Spinal cord (tissue), 10 donors: ENCODE data around the gene DDX21. TPM values are rescaled to one million over a fixed set of nuclear protein-coding genes. Genes with fewer than 3 reads are reported as not detected.
A peak's percentile ranks its signal among the peaks of the same experiment; 100 is the strongest.
"Not testable (repeated sequence)": the region's sequence is repeated elsewhere in the genome, so short reads cannot be mapped to it uniquely, and the experiment has no call there.

Experiments used
- DNase-seq, 6 donors: peaks; one replicate each; pipeline versions ENCODE4 v3.0.0 to v3.0.0-alpha.2; 2013 to 2015; ENCODE audit warnings: low spot score in 6 of 6, low read depth in 4 of 6
- H3K27ac ChIP-seq: one replicate; pipeline ENCODE4 v1.5.1; 2013; ENCODE audit warnings: low read depth, low read length, control low read depth
- H3K27me3 ChIP-seq: one replicate; pipeline ENCODE4 v1.6.1; 2013; ENCODE audit warnings: low read length; ENCODE audit not compliant: control insufficient read depth, insufficient read depth
- H3K36me3 ChIP-seq: one replicate; pipeline ENCODE4 v1.6.1; 2013; ENCODE audit warnings: low read length; ENCODE audit not compliant: control insufficient read depth, insufficient read depth
- H3K4me1 ChIP-seq: one replicate; pipeline ENCODE4 v1.6.1; 2013; ENCODE audit warnings: low read length; ENCODE audit not compliant: control insufficient read depth, insufficient read depth
- H3K4me3 ChIP-seq: one replicate; pipeline ENCODE4 v1.5.1; 2013; ENCODE audit warnings: low read depth, low read length, control low read depth
- H3K9me3 ChIP-seq: one replicate; pipeline ENCODE4 v1.6.1; 2013; ENCODE audit warnings: low read length; ENCODE audit not compliant: control insufficient read depth, insufficient read depth
- WGBS: methylation state at CpG from one replicate; pipeline ENCODE4 v1.1.5; 2013; ENCODE audit warnings: missing lambda C conversion rate; ENCODE audit not compliant: insufficient coverage; 5-methylcytosine and 5-hydroxymethylcytosine counted together
- polyA plus RNA-seq, 2 donors: library from polyadenylated mRNA; unstranded; fragments of 120-200 nt; gene quantifications; one replicate each; pipeline ENCODE4 v1.2.1, GENCODE V29; 2013; ENCODE audit not compliant: insufficient read length in 2 of 2
- total RNA-seq, 2 donors: library from RNA; depleted of rRNA in 1 of 2; stranded (reverse); fragments of 120-200 nt in 1 of 2; fragments of >200 nt in 1 of 2; gene quantifications; one replicate each; pipeline versions ENCODE4 v1.2.3 to v1.2.4, GENCODE V29; 2013 to 2014
- donor health status: healthy.

Gene DDX21
- total and polyA plus RNA-seq, 4 donors: 26.6 to 40.5 (median 34.3) TPM

GRCh38 chr10:68979738-68980137 lies 23.8 kb downstream of the DDX21 start:
- H3K4me3 ChIP-seq, H3K4me1 ChIP-seq, H3K27me3 ChIP-seq, DNase-seq, H3K9me3 ChIP-seq, H3K27ac ChIP-seq: not testable (repeated sequence)
- 83% methylated on average over 4 of the region's 6 CpGs for WGBS
- peaks cover 39% of the 10 kb centered on the region for H3K36me3 ChIP-seq

- Histone ChIP-seq H3K9me3 (no peaks in the 10 kb centered on the region), H3K36me3 (peaks cover 37% of the 10 kb centered on the region), H3K27me3 (no peaks in the 10 kb centered on the region), H3K27ac (no peak overlapping the region), H3K4me1 (no peaks in the 10 kb centered on the region), H3K4me3 (no peak overlapping the region)
- no peak for DNase-seq
- WGBS: no CpG with 5 or more reads among the region's 1 CpG
Observed at GRCh38 chr10:68981074-68981473, 25.1 kb downstream of the DDX21 start.

- Histone ChIP-seq H3K27me3 (no peaks in the 10 kb centered on the region), H3K27ac (no peak overlapping the region), H3K9me3 (no peaks in the 10 kb centered on the region), H3K4me1 (no peaks in the 10 kb centered on the region), H3K36me3 (peaks cover 30% of the 10 kb centered on the region), H3K4me3 (no peak overlapping the region)
- WGBS: 93% methylated on average over 10 of the region's 11 CpGs
- DNase-seq: no peak
Observed at GRCh38 chr10:68982389-68982788, 26.4 kb downstream of the DDX21 start.

- no peak overlapping the region for H3K4me3 ChIP-seq
- H3K9me3 ChIP-seq: no peaks in the 10 kb centered on the region
- peaks cover 18% of the 10 kb centered on the region for H3K4me1 ChIP-seq
- WGBS: no CpG with 5 or more reads among the region's 3 CpGs
- H3K27me3 ChIP-seq: no peaks in the 10 kb centered on the region
- no peak for DNase-seq
- H3K36me3 ChIP-seq: peaks cover 13% of the 10 kb centered on the region
- no peak overlapping the region for H3K27ac ChIP-seq
Observed at GRCh38 chr10:68987611-68988010, 31.6 kb downstream of the DDX21 start.

- Histone ChIP-seq H3K4me1 (peaks cover 21% of the 10 kb centered on the region), H3K4me3 (peak within 1 kb of the TSS; percentile 69), H3K9me3 (no peaks in the 10 kb centered on the region), H3K36me3 (peaks cover 9% of the 10 kb centered on the region), H3K27ac (peak within 1 kb of the TSS; percentile 62), H3K27me3 (no peaks in the 10 kb centered on the region)
- 0% methylated on average over 61 of the region's 62 CpGs for WGBS
- DNase-seq: peak; percentile 94 to 99 (median 96)
Observed at GRCh38 chr10:68988530-68989316, 32.8 kb downstream of the DDX21 start, which contains the start of gene KIFBP. Gene KIFBP (plus strand): TSS chr10:68988803. CDS start chr10:68988833, 30 bp downstream.

GRCh38 chr10:68989317-68989990 lies 33.5 kb downstream of the DDX21 start:
- peak in 1 of 6 donors; percentile 5 for DNase-seq
- Histone ChIP-seq H3K4me3 (peak overlapping the region; percentile 69), H3K9me3 (no peaks in the 10 kb centered on the region), H3K36me3 (peaks cover 9% of the 10 kb centered on the region), H3K4me1 (peaks cover 21% of the 10 kb centered on the region), H3K27ac (peak overlapping the region; percentile 62), H3K27me3 (no peaks in the 10 kb centered on the region)
- 11% methylated on average over 19 of the region's 22 CpGs for WGBS

GRCh38 chr10:68992636-68993440 lies 36.9 kb downstream of the DDX21 start:
- peaks cover 3% of the 10 kb centered on the region for H3K36me3 ChIP-seq
- H3K27ac ChIP-seq: peak overlapping the region; percentile 36
- DNase-seq: peak in 2 of 6 donors; percentile 3 to 28
- peaks cover 21% of the 10 kb centered on the region for H3K4me1 ChIP-seq
- H3K9me3 ChIP-seq: no peaks in the 10 kb centered on the region
- H3K4me3 ChIP-seq: no peak overlapping the region
- 33% methylated on average over 1 of the region's 2 CpGs for WGBS
- H3K27me3 ChIP-seq: no peaks in the 10 kb centered on the region

GRCh38 chr10:68997211-68997610 lies 41.2 kb downstream of the DDX21 start:
- H3K36me3 ChIP-seq: peaks cover 11% of the 10 kb centered on the region
- WGBS: 100% methylated on average over 2 of the region's 3 CpGs
- H3K9me3 ChIP-seq: no peaks in the 10 kb centered on the region
- H3K27me3 ChIP-seq: no peaks in the 10 kb centered on the region
- no peak overlapping the region for H3K27ac ChIP-seq
- DNase-seq: no peak
- no peak overlapping the region for H3K4me3 ChIP-seq
- peaks cover 3% of the 10 kb centered on the region for H3K4me1 ChIP-seq

- DNase-seq: peak in 2 of 6 donors; percentile 33 to 65
- Histone ChIP-seq H3K4me1 (no peaks in the 10 kb centered on the region), H3K9me3 (no peaks in the 10 kb centered on the region), H3K27me3 (no peaks in the 10 kb centered on the region), H3K36me3 (peaks cover 18% of the 10 kb centered on the region), H3K4me3 (no peak overlapping the region), H3K27ac (no peak overlapping the region)
- WGBS: no CpG with 5 or more reads among the region's 1 CpG
Observed at GRCh38 chr10:69004821-69005220, 48.9 kb downstream of the DDX21 start.
